GM21526 (cell line): ENCODE results near the gene RTL1.

Experiments used
- ATAC-seq: cut with Tn5 transposase; IDR thresholded peaks from one replicate; pipeline ENCODE4 v1.9.1; 2021; ENCODE audit warnings: moderate library complexity; ENCODE audit not compliant: unreplicated experiment, low FRiP score

The RTL1 gene

DNA sequence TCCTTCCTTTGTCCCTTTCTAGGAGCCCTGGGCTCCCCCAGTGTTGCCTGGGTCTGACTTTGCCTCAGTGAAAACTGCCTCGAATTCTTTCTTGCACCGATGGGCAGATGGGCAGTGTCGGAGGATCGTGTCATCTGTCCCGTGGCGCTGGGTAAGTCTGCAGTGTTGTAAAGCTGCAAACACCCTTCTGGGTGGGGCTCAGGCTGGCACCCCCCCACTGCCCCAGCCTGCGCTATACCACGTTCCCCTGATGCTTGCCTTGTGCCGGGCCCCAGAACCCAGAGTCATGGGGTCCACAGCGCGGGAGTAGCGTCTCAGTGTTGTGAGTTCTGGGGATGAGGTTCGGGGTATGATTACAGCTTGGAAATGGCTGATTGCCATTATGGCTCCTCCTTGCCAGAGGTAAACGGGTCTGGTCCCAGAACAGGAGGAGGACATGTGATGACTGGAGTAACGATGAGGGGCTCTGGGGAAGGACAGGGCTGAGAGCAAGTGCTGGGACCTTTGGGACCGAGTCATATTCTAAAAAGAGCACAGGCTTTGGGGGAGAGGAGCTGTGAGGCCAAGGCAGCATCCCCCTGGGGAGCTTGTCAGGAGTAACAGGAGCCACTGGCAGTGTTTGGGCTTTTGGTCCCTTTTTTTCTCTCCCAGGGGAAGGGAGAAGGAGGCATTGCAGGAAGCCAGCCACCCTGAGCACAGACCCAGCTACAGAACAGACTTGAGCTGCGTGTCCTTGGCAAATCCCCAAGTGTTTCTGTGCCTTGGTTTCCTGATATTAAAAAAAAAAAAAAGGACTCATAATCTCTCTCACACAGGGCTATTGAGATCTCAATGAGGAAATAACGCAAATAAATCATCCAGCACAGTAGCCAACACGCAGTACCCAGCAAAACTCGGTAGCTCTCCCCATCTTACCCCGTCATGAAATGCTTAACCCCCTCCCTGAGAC, 4.3 kb downstream of the RTL1 start:
- no peak for ATAC-seq

DNA sequence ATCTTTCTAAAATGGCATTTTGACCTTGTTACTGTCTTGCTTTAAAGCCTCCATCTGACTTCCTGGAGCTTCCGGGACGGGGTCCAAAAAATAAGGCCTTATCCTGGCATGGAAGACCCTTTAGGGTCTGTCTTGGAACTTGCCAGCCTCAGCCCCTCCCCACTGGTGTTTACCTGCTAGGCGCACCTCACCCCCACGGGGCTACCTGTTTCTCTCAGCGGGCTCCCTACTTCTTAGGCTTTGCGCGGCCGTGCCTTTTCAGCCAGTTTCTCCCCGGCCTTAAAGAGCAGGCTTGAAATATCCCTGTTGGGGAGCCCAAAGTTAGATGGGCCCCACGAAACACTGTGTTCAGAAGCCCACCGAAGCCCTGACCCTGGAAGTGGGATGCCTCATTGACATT, 5.1 kb downstream of the RTL1 start:
- ATAC-seq = no peak

DNA sequence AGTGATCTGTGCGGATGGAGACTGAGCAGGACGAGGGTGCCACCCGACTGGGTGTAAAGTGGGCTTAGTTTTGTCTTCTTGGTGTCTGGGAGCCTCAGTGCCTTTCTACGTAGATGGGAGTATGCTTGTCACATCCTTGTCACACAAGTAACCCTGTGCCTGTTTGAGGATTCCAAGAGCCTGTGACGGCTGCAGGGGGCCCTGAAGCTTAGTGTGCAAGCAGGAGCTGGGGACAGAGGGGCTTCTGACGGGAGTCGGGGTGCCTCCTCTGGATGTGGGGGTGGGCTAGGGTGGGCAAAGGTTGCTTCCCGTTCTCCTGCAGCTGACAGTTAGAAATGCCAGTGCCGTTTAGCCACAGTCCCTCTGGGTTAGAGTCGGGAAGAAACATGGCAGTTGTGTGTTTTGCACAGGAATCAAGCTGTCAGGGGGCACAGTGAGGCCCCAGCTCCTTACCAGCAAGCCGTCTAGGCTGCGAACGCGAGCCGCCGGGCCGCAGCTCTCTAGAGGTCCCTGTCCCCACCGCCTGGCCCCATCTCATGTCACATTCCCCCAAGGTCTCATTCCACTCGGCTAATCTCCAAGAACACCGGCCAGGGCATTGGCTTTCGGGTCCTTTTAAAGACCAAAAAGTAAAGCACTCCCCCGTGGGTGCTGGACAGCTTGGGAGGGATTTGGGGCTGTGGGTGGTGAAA, 7.0 kb downstream of the RTL1 start:
- no peak for ATAC-seq

DNA sequence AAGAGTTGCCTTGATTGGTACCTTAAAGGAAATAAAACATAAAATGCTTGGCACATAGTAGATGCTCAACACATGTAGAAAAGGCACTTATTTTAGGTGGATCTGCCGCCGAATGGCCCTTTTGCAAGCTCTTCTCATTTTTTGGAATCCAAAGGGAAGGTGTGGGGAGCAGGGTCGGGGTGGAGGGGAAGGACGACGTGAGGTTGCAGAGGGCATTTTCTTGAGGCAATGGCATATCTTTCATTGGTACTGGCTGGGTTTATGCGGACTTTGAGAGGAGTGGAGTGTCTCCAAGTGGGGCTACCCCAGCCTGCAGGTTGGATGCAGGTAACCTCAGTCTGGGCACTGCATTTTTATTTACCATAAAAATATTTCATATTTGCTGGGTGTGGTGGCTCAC, 8.1 kb downstream of the RTL1 start:
- no peak for ATAC-seq

DNA sequence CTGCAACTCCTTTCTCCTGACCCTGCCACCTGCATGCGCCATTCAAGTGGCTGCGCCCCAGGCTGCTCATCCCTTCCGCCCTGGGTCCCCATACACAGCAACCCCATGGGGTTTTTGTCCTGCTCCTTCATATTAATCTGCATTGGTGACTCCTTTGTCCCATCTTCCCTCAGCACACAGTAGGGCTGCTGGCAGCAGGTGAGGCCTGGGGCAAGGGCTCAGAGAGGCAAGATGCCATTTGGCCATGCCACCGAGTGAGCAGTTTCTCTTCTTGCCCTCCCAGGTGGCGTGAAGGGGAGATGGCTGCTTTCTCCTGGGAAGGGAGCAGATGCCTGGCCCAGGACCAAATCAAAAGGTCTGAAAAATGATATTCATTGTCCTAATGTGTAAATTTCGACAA, 9.1 kb downstream of the RTL1 start:
- no peak for ATAC-seq

DNA sequence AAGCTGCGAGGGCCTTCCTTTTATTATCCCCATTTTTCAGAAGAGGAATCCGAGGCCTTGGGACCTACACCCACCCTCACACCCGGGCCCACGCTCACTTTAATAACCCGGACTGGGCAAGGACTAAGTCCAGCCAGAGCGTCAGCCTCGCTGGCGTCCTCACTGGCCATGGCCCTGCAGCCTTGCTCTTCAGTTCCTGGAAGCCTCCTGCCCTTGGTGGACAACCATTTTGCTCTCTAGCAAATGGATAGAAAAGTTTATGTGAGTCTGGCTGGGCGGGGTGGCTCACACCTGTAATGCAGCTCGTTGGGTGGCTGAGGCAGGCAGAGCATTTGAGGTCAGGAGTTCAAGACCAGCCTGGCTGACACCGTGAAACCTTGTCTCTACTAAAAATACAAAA, 9.8 kb downstream of the RTL1 start:
- no peak for ATAC-seq

DNA sequence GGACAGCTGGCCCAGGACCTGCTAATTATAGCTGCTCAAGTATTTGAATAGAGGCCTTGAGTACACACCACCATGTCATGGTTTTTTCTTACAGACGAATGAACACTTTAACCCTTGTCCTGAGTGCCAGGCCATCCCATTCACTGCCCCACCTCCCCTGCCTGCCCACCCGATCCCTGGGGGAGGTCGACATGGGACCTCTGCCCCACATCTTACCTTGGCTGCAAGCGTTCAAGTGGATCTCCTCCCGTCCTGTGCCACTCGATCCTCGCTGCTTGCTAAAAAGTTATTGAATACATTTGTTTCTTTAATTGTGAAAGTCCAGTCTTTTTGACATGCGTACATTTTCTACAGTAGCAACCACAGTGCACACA, 10.3 kb downstream of the RTL1 start:
- ATAC-seq = no peak

DNA sequence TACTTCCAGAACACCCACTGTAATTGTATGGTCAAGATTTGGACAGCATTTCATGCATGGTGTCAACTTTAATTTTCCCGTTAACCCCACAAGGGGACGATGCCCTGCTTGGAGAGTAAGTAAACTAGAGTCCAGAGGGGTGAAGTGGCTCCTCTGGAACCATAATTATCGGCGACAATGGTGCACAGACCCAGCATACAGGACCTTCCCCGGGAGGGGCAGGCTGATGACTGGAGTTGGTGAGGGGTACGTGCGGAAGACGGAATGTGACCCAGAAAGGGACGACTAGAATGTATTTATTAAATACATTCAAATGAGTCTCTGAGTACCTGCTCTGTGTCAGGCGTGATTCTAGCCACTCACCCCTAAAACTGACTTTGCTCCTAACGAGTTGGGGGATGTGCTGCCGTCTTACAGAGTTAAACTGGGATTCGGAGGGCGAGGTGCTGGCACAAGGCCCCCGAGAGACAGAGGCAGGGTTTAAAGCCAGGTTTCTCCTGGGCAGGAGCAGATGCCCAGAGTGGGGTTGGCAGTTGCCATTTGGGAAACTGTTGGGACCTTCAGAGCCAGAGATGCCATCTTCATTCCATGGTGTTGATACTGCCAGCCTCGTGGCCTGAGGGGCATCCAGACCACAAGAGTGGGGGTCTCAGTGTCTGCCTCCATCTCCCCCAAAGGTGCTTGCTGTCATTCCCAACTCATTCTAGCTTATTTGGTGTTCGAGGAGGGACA, 10.9 kb downstream of the RTL1 start:
- no peak for ATAC-seq

DNA sequence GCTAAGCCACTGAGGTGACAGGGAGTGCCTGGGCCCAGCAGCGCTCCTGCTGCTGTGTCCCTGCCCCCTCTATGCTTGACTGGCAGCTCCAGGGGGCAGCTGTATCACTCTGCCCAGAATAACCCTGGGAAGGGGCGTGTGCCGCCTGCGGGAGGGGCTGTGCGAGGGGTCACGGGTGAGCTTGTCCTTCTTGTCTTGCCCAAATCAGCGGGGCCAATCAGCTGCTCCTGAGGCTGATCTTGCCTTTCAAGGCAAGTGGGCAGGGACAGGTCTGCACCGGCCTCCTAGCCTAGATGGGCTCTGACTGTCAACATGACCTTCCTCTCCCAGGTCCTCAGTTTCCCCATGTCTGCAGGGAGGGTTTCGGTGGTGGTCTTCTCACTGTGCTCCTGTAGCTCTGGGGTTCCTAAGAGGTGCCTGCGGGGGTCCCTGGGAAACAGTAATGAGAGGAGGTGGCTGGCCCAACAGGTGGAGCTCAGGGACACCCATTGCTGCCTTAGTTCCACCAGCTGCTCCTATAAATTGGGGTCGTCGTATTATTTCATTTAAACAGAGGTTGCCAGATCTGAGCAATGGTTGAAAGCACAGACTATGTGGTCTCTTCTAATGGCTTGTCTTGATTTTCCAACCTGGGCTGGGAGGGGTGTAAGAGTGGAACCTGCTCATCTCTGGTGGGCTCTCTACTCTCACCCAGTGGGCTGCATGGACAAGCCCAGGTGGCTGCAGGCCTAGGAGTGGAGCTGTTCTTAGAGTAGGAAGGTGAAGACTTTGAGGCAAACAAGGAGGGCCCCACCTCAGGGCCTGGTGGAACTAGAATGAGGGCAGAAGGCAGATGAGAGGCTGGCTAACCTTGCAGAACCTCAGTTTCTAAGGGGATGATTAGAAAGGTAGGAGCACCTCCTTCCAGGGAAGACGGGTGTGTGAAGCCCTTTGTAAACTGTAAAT, 11.7 kb downstream of the RTL1 start:
- no peak for ATAC-seq

DNA sequence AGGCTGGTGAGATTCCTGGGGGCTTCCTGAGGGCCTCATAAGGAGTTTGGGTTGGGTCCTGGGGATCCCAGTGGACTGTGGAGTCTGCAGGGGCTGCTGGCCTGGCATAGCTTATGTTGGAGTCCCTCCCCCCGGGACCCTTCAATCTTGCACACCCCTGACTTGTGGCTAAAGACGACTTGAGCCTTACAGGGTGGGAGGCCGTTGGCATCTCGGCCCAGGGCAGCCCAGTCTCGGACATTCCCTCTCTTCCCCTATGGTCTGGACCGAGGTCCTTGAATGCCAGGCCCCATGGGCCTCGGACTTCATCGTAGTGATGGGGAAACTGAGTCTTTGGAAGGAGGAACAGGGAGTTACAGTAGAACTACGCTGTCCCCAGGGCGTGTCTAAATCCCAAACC, 12.5 kb downstream of the RTL1 start:
- no peak for ATAC-seq

DNA sequence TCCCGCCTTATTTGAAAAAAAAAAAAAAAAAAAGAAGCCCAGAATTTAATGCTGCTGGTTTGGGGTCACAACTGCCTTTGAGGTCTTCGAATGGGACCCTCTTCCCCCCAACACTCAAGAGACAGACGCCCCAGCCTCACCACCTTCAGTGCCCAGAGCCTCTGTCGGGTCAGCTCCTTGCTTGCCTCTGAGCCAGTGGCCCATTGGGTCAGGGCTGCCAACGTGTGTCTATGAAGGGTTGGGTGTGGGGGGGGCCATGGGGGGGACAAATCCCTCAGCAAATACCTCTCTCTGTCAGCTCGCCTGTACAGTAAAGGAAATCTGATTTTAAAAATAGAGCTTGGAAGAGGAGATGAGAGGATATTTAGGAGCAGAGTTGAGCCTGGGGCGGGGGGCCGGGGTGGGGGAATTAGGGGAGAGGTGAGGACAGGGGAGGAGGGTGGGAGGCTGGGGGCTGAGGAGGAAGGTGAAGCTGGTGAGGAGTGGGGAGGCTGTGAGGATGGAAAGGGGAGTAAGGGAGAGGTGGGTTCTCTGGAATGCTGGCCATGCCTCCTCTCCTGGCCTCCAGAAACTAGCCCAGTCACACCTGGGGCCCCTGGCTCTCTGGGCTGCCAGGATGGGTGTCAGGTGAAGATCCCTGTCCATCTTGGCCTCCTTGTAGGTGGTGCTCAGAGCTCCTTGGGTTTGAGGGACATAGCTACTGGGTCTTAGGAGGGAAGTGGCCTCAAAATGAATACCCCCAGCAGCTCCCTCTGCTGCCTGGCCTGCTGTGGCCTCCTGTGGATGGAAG, 13.3 kb downstream of the RTL1 start:
- no peak for ATAC-seq

DNA sequence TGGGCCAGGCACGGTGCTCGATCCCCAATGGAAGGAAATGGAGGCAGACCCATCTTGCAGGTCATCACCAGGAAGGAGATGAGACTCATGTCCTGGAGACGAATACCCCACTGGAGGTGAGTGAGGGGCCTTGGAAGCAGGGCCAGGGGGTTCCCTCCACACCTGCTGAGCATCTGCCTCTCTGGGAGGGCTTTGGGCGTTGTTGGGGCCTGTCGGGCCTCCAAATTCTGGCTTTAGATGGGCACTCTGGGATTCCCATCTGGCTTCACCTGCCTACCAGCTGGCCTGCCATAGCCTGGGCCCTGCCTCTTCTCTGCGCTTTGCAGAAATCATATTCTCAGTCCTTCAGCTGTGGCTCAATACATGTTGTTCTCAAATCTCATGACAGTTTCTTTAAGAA, 13.9 kb downstream of the RTL1 start:
- no peak for ATAC-seq

DNA sequence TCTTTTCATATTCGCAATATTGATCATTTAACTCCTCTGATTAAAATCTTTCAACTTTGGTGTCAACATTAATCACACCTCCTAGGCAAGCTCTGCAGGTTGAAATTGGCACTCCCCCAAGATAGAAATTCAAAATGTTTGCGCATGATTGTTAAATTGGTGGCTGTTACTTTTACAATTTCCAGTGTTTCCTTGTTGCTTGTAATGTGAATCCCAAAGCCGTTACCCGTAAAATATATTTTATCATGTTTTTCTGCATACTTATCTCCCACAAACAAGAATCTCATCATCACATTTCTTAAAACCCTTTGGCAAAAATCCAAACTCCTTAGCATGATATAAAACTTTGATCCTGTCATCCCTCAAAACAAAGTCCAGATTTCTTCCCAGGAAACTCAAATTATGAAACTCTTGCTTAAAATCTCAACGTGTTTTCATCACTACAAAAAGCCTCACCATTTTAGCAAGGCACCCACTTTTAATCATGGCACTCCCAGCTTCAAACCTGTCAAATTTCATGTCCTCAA, 14.7 kb downstream of the RTL1 start:
- no peak for ATAC-seq

DNA sequence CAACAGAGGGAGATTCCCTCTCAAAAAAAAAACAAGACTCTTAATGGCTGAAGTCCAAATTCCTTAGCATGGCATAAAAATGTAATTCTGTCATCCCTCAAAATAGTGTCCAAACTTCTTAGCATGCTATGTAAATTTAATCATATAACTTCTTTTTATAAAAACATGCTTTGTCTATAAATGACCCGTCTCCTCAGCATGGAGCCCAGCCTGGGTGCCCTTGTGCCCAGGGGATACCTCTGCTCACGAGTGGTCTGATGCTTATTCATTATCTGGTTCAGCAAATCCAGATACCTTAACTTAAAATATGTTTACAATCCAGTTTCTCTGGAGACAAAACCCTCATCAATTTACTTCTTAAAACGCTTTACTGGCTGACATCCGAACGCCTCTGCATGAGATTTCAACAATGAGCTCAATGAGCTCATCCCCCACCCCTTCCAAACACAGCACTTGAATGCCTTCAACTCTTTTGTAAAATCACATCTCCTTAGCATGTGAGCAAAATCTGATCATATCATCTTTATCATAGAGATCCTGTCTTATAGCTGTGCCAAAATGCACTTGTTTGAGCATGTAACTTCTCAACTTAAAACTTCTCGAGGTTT, 15.7 kb downstream of the RTL1 start:
- ATAC-seq = no peak

DNA sequence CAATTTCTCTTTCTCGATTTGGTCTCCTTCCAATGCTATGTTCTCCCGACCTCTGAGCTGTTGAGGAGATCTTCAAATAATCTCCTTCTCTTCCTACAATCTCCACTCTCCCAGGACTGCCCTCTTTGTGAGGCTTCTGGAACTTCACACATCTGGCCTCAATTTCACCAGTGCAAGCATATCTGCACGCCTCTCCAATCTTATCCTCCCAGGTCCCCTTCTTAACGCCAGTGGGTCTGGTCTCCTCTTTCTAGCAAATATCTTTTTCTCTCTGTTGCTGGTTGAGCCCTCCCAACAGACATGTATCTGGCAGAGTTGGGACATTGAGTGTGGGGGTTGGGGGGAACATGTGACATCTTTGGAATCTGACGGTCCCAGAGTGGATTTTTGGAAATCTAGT, 17.9 kb downstream of the RTL1 start:
- ATAC-seq = no peak

DNA sequence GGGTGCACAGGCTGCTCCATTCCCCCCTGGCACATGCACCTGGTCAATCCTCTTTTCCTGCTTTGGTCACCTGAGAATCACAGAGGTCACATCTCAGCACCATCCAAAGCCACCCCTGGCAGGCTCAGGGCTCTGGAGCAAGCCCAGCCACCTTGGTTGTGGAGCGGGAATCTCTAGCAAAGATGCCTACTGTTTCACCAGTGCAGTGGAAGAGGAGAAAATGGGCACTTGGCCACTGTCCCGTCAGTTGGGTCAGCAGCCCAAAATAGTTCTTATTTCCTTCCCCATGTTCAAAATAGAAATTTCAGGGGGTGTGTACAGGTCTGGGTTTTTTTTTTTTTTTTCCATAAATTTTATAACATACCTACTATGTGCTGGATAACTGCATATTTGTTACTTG, 18.3 kb downstream of the RTL1 start:
- no peak for ATAC-seq

DNA sequence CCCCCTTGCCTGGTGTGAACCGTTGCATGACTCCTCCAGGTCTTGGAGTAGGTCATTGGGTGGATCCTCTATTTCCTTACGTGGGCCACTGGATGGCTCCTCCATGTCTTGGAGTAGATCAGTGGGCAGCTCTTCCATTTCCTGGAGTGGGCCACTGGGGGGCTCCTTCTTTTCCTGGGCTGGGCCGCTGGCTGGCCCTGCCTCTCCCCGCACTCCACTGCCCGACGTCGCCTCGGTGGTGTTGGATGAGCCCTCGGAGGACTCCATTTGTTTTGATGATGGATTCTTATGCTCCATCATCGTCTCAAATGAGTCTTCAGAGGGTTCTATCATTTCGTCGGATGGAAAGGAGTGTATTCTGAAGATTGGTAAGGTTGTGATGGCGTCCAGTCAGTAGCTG, 19.1 kb downstream of the RTL1 start:
- no peak for ATAC-seq

DNA sequence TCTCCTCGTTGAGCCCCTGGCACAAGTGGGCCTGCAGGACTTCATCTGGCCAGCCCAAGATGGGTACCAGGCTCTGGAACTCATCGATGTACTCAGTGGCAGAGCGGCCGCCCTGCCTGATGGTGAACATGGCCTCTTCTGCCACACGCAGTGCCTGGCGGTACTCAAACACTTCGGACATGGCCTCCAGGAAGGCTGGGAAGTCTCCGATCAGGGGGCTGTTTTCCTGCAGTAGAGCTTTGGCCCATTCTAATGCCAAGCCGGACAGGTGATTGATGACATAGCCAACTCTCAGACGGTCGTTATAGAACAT, 19.8 kb downstream of the RTL1 start:
- no peak for ATAC-seq
